ENCODE data around the gene DENND6B.
"Not testable (repeated sequence)": the region's sequence is repeated elsewhere in the genome, so short reads cannot be mapped to it uniquely, and the experiment has no call there.

The DENND6B gene

GRCh38 chr22:50338042-50338573, 11.3 kb upstream of the DENND6B start:
- DNase-seq = no peak

GRCh38 chr22:50337262-50338041, 10.6 kb upstream of the DENND6B start:
- no peak for DNase-seq

DNA sequence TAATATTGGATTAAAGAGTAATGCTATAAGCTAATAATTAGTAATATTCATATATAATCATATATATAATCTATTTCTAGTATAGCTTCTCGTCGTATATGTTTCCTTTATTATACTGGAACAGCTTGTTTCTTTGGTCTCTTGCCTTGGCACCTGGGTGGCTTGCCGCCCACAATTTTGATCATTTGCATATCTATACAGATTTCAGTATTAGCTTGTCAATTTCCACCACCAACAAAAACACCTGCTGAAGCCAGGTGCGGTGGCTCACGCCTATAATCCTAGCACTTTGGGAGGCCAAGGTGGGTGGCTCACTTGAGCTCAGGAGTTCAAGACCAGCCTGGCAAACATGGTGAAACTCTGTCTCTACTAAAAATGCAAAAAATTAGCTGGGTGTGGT, 7.6 kb upstream of the DENND6B start:
- DNase-seq = not testable (repeated sequence)

GRCh38 chr22:50329236-50329635, 2.4 kb upstream of the DENND6B start:
- no peak for DNase-seq

- no peak for DNase-seq
Observed at GRCh38 chr22:50327711-50328019, 853 bp upstream of the DENND6B start.

DNA sequence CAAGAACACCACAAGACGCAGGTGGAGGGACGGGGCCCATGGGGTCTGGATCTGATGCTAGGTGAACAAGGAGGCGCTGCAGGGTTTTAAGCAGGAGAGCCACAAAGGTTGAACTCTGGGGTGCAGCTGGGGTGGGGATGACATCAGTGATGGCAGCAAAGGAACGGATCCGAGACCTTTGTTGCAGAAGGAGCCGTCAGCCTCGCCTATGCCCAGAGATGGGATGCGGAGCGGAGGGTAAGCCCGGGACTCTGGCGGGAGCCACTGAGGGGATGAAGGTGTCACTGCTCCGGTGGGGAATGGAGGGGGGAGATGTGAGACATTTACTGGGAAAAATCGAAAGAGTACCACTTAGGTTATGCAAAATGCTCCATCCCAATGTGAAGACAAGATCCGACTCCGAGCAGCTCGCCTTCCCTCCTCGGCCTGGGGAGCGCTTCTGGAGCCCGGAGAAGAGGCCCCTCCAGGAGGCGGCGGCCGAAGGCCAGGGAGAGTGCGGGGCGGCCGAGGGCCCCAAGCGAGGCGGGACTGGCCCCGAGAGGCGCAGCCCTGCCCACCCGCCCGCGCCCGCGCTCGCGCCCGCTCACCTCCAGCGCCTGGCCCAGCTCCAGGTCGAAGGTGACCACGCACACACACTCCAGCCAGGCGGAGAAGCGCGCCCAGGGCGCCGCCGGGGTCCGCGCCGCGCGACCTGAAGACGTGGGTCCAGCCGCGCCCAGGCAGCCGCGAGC, 422 bp downstream of the DENND6B start:
- no peak for DNase-seq

DNA sequence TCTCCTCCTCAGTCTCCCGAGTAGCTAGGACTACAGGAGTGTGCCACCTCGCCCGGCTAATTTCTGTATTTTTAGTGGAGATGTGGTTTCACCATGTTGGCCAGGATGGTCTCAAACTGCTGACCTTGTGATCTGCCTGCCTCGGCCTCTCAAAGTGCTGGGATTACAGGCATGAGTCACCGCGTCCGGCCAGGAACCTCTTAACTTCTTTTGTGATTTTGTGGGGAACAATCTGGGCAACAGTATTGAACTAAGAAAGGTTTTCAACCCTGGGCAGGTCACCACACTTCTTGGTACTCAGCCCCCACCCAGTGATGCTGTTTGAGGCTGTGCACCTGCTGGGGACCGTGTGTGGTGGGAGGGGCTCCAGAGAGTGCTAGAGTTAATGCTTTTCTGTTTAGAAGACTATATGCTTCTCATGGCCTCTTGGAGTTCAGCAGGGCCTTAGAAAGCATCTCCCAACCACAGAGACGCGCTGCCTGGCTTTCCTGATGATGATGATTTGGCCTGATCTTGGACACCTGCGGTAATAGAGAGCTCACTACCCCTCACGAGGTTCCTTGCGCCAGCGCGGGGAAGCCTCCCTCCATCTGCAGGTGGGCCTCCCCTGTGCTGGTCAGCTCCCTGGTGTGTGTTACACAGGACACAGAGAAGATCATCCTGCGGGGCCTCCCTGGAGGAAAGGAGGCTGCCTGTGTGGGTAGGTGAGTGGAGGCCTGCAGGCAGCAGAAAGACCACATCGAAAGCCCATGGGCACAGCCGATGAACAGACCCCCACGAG, 1.2 kb downstream of the DENND6B start:
- DNase-seq = no peak

DNA sequence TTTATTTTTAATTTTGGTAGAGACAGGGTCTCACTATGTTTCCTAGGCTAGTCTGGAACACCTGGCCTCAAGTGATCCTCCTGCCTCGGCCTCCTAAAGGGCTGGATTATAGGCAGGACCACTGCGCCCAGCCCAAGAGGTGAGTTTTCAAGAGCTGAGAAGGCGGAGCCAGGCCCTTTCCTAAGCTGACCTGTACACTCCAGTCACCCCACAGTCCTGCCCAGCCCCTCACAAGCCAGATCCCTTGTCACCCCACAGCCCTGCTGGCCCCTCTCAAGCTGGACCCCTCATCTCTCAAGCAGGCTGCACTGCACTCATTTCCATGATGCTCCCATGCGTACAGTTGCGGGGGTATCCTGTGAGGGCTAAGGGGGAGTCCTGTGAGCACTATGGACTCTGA, 2.9 kb downstream of the DENND6B start:
- no peak for DNase-seq

DNA sequence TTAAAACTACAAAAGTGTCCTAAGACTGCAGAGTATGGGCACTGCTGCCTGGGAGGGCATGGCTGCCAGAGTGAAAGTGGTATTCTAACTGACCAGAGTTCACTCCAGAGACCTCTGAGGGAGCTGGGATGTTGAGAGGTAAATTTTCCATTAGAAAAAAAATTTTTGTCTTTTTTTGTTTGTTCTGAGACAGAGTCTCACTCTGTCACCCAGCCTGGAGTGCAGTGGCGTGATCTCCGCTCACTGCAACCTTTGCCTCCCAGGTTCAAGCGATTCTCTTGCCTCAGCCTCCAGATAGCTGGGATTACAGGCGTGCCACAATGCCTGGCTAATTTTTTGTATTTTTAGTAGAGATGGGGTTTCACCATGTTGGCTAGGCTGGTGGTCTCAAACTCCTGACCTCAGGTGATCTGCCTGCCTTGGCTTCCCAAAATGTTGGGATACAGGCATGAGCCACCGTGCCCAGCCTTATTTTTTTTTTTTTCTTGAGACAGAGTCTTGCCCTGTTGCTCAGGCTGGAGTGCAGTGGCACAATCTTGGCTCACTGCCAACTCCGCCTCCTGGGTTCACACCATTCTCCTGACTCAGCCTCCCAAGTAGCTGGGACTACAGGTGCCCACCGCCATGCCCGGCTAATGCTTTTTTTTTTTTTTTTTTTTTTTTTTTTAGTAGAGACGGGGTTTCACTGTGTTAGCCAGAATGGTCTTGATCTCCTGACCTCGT, 4.3 kb downstream of the DENND6B start:
- not testable (repeated sequence) for DNase-seq

DNA sequence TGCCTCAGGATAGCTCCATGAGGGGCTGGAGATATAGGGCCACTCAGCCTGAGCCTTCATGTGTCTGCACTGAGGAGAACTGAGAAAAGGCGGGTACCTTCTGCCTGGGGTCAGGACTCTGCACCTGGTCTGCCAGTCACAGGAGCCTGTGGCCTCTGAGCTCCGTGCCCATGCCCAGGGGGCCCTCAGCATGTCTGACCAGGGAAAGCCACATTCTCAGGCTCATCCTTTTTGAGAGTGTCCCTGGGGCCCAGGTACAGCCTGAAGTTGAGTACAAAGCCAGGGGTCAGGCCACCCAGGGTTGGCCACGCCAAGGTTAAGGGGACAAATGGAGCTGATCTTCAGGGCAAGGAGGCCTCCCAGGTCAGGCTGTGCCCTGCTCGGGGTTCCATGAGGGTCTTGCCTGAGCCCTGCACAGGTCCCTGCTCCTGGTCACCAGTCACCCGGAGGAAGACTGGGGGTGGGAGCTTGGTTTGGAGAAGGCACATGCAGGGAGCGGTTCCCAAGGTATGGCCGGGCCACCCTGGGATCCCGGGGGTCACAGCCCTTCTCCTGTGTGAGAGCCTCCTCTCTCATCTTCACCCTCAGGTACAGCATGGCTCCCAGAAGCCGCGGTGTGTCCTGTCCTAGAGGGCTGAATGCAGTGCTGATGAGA, 6.0 kb downstream of the DENND6B start:
- no peak for DNase-seq

GRCh38 chr22:50320116-50320515, 6.7 kb downstream of the DENND6B start:
- no peak for DNase-seq

DNA sequence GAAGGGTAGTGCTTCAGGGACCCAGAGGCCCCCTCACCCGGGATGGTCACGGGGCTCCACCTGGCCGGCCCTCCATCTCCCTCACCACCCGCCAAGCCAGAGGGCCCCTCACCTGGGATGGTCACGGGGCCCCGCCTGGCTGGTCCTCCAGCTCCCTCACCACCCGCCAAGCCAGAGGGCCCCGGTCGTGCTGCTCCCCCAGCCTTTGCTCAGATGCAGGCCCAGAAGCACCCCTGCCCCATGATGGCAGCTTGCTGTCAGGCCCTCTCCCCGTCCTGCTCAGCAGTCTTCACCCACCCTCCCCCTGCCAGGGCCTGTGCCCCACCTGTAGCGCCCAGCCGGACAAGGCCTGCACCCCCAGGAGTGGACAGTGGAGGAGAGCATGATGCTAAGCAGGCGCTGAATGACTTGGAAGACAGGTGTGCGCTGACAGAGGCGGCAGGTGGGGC, 7.3 kb downstream of the DENND6B start:
- DNase-seq = no peak

DNA sequence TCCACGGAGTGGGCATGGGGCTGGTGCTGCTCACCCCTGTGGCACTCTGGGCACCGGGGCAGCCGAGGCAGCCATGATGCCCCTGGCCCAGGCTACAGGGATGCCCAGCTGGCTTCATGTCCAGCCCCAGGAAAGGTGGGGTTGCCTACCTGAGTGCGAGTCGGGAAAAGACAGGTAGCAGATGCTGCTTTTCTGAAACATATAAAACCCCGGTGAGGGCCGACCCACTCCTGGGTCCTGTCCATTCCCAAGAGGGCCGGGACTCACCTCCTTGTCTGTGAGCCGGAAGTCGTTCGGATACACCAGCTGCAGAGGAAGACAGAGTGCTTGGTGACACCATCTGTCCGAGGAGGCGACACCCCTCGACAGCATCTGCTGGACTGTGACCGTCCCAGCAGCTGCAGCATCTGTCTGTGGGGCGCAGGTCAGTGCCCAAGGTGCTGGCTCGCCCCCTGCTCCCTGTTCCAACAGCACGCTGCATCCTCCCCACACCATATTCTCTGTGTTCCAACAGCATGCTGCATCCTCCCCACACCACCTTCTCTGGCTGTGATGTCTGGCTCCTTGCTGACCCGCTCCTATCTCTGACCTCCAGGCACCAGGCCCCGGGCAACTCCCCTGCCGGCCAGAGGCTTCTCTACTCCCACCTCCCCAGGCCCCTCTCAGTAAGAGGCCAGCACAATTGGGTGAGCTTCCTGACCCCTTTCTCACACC, 8.0 kb downstream of the DENND6B start:
- no peak for DNase-seq

- no peak for DNase-seq
Observed at GRCh38 chr22:50318356-50318697, 8.5 kb downstream of the DENND6B start.

- no peak for DNase-seq
Observed at GRCh38 chr22:50317674-50318073, 9.1 kb downstream of the DENND6B start.

DNA sequence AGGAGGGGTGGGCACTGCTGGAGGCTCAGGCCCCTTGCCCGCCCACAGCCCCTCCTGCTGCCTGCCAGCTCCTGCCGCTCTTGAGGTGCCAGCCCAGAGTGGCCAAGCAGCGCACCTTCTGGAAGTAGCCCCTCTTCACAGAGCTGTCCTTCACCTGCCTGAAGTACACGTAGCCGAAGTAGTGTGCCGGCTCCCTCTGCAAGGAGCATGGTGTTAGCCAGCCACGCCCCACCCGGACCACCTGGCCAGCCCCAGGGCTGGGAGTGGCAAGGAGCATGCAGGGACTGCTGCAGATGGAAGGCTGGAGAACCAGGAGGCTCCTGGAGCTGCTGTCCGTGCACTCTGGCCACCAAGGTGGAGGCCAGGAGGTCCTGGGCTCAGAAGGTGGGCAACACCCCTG, 9.6 kb downstream of the DENND6B start:
- DNase-seq = no peak

DNA sequence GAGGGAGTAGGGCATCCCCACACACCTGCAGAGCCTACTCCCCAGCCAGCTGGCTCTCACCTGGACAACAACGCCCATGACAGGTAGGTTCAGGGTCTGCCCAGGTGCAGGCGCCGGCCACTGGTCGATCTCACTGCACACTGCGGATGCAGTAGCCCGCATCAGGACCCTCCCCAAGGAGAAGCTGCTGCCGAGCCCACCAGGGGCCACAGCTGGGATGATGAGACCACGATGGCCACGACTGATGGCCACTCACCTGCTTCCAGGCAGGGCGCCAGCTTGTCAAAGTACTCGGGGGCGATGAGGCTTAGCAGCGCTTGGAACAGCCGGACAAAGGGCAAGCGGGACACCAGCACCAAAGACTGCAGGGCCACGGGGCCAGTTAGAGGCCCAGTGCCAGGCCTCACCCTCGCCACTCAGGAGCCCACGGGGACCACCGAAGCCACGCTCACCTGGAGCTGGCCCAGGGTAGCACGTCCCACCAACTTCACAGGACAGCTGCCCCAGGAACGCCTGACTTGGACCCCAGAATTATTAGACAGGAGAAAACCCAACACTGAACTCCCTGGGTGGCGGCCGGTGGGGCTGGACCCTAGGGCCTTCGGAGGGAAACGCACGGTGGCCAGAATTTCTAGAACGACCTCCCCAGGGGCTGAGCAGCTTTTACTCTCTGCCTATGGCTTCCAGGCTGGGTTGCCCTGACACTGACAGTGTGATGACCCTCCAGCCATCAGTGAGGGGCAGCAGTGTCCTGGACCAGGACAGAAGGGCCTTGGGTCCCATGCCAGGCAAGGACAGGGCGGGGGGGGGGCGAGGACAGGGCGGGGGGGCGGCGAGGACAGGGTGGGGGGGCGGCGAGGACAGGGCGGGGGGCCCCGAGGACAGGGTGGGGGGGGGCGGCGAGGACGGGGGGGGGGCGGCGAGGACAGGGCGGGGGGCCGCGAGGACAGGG, 10.4 kb downstream of the DENND6B start:
- no peak for DNase-seq

- no peak for DNase-seq
Observed at GRCh38 chr22:50315289-50316113, 11.3 kb downstream of the DENND6B start.

DNA sequence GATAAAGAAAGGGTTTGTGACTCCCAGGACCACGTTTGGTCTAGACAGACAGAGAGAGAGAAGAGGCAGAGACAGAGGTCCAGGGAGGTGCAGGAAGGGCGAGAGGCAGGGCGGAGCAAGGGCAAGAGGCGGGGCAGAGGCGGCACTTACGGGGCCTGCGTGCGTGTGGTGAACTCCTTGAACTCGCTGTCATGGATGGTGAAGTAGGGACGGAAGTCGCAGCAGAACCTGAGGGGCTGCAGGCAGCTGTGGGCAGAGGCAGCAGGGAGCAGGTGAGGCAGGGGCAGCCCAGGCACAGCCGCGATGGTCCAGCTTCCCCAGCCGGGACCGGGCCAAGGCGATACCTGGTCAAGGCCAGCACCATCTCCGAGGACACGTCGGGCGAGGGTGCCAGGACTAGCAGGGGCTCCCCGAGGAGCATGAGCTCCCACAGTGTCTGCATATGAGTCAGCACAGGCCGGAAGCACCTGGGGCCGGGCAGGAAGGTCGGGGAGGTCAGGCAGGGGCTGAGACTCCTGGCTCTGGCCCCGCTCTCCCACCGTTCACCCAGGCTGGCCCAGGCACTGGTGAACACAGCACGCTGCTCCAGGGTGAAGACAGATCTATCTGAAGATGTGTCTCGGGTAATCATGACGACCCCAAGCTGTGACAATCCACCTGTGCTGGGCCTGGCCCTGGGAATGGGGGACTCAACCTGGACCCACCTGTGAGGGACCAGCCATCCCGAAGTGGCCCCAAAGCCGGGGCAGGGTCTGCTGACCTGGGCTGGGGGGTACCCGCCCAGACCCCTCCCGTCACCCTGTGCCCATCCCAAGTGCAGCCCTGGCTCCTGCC, 12.1 kb downstream of the DENND6B start:
- DNase-seq = no peak

Measured in NCI-H1092 (cell line).